ENCODE results near the gene GID8. TPM values are rescaled to one million over a fixed set of nuclear protein-coding genes. Genes with fewer than 3 reads are reported as not detected.

The GID8 gene
- total and polyA plus RNA-seq, 2 of the 13 experiments (the other 11 are each of a cell fraction or from before 2014, with no cell fraction given): 39.6 to 59.8 TPM

DNA sequence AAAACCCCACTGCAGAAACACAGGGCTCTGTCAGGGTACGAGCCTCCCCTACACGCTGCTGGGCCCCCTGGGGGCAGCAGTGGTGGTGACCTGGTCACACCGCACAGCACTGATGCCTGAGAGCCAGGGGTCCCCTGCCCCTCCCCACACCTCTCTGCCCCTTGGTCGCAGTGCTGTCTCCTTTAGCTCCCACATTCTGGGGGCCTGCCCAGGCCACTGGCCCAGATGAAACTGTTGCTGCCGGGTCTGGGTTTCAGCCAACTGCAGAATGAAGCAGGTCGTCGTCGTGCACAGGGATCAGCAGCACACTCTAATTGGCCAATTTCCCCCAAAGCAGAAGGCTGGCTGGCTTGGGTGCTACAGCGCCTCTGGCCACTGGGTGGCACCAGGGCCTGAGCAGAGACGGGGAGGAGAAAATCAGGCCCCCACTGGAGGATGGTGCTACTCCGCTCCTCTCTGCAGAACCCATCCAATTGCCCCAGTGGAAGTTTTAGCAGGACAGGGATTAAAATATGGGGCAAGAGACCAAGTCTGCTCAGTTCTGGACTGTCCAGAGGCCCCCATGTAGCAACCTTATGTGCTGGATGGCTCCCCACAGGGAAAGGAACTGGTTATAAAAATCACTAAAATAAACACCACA, 37.8 kb upstream of the GID8 start (continued):
- peak; percentile 56; the same call in 1 of the 2 replicates for TF ChIP-seq ZNF609 (CRISPR knock-in tag; IDR thresholded peaks at IDR 0.05; ENCODE audit: borderline replicate concordance)
- TF ChIP-seq EED (CRISPR knock-in tag; IDR thresholded peaks at IDR 0.05): peak; percentile 95
- TF ChIP-seq RCOR2 (CRISPR knock-in tag; IDR thresholded peaks at IDR 0.05): no peak
- no peak for TF ChIP-seq RARG (CRISPR knock-in tag; IDR thresholded peaks at IDR 0.05; ENCODE audit: low read depth)
- no peak for TF ChIP-seq MBD4 (IDR thresholded peaks at IDR 0.05; ENCODE audit: borderline replicate concordance, low read length)
- TF ChIP-seq ZNF7 (CRISPR knock-in tag; IDR thresholded peaks at IDR 0.05): no peak
- TF ChIP-seq, protein P1, sequence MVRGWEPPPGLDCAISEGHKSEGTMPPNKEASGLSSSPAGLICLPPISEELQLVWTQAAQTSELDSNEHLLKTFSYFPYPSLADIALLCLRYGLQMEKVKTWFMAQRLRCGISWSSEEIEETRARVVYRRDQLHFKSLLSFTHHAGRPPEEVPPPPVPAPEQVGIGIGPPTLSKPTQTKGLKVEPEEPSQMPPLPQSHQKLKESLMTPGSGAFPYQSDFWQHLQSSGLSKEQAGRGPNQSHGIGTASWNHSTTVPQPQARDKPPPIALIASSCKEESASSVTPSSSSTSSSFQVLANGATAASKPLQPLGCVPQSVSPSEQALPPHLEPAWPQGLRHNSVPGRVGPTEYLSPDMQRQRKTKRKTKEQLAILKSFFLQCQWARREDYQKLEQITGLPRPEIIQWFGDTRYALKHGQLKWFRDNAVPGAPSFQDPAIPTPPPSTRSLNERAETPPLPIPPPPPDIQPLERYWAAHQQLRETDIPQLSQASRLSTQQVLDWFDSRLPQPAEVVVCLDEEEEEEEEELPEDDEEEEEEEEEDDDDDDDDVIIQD (CRISPR knock-in tag; IDR thresholded peaks at IDR 0.05; ENCODE audit: low read depth): peak; percentile 62; the same call in 1 of the 2 replicates
- 0 out of 2 replicates have a peak, but pooled peaks have one; percentile 76 for TF ChIP-seq AKNA (CRISPR knock-in tag; IDR thresholded peaks at IDR 0.05; ENCODE audit: borderline replicate concordance)
- TF ChIP-seq TBX2 (CRISPR knock-in tag; IDR thresholded peaks at IDR 0.05; ENCODE audit: borderline replicate concordance): peak; percentile 81
- no peak for TF ChIP-seq SIX4 (CRISPR knock-in tag; IDR thresholded peaks at IDR 0.05)
- TF ChIP-seq ZNF776 (CRISPR knock-in tag; IDR thresholded peaks at IDR 0.05): no peak
- TF ChIP-seq RNF219 (CRISPR knock-in tag; IDR thresholded peaks at IDR 0.05): no peak
- TF ChIP-seq HDAC1 (CRISPR knock-in tag; IDR thresholded peaks at IDR 0.05): no peak; the same call in 1 of the 2 replicates
- TF ChIP-seq SNAPC5 (CRISPR knock-in tag; IDR thresholded peaks at IDR 0.05; ENCODE audit: borderline replicate concordance): no peak; the same call in 1 of the 2 replicates
